ENCODE results near the gene GJB5. TPM values are rescaled to one million over a fixed set of nuclear protein-coding genes. Genes with fewer than 3 reads are reported as not detected.

Gene GJB5
- total and polyA plus RNA-seq, 9 of the 15 experiments (the other 6 are each of a cell fraction or from before 2014, with no cell fraction given) = 0.04 TPM; not detected in 8

DNA sequence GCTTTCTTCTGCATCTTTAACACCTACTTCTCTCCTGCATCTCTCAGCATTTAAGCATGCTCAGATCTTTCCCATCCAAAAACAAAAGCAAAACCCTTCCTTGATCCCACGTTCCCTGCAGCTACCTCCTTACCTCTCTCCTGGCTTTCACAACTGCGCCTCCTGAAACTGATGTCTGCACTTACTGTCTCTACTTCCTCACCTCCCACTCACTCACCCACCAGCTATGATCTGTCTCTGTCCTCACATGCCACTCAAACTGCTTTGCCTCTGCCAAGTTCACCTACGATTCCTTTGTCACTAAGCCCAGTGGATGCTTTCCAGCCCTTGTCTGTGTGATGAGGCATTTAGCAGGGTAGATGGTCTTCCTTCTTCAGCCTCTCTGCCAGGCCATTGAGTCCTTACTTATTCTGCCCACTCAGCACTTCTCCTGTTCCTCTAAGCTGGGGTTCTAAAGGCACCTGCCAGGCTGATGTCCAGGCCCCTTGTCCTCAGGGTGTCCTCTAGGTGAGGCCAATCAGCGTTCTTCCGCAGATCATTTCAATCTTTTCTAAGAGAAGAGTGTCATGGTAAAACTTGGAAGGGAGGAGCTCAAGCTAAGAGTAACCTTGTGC, 16.2 kb downstream of the GJB5 start (continued):
- TF ChIP-seq, protein P1, sequence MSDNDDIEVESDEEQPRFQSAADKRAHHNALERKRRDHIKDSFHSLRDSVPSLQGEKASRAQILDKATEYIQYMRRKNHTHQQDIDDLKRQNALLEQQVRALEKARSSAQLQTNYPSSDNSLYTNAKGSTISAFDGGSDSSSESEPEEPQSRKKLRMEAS (CRISPR knock-in tag; IDR thresholded peaks at IDR 0.05) = no peak
- TF ChIP-seq DIDO1 (tag; IDR thresholded peaks at IDR 0.05; ENCODE audit: low read depth) = no peak
- TF ChIP-seq ZBTB1 (CRISPR knock-in tag; IDR thresholded peaks at IDR 0.05; ENCODE audit: borderline replicate concordance, low read depth) = no peak
- TF ChIP-seq HMG20A (CRISPR knock-in tag; conservative IDR thresholded peaks at IDR 0.05) = no peak
- TF ChIP-seq, protein P2, sequence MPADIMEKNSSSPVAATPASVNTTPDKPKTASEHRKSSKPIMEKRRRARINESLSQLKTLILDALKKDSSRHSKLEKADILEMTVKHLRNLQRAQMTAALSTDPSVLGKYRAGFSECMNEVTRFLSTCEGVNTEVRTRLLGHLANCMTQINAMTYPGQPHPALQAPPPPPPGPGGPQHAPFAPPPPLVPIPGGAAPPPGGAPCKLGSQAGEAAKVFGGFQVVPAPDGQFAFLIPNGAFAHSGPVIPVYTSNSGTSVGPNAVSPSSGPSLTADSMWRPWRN (IDR thresholded peaks at IDR 0.05; ENCODE audit: low read depth) = no peak
- TF ChIP-seq NCOA6 (IDR thresholded peaks at IDR 0.05) = no peak
- no peak for TF ChIP-seq BHLHE40 (IDR thresholded peaks at IDR 0.05; ENCODE audit: low read length)
- no peak for TF ChIP-seq ZNF584 (CRISPR knock-in tag; IDR thresholded peaks at IDR 0.05; ENCODE audit: low read depth)
- no peak for TF ChIP-seq ILK (tag; IDR thresholded peaks at IDR 0.05; ENCODE audit: borderline replicate concordance, low read depth)
- no peak for TF ChIP-seq TAF9B (IDR thresholded peaks at IDR 0.05; ENCODE audit: partially characterized antibody)
- no peak for TF ChIP-seq BDP1 (IDR thresholded peaks at IDR 0.05; ENCODE audit: insufficient read depth, insufficient read length)
- TF ChIP-seq, protein P3, sequence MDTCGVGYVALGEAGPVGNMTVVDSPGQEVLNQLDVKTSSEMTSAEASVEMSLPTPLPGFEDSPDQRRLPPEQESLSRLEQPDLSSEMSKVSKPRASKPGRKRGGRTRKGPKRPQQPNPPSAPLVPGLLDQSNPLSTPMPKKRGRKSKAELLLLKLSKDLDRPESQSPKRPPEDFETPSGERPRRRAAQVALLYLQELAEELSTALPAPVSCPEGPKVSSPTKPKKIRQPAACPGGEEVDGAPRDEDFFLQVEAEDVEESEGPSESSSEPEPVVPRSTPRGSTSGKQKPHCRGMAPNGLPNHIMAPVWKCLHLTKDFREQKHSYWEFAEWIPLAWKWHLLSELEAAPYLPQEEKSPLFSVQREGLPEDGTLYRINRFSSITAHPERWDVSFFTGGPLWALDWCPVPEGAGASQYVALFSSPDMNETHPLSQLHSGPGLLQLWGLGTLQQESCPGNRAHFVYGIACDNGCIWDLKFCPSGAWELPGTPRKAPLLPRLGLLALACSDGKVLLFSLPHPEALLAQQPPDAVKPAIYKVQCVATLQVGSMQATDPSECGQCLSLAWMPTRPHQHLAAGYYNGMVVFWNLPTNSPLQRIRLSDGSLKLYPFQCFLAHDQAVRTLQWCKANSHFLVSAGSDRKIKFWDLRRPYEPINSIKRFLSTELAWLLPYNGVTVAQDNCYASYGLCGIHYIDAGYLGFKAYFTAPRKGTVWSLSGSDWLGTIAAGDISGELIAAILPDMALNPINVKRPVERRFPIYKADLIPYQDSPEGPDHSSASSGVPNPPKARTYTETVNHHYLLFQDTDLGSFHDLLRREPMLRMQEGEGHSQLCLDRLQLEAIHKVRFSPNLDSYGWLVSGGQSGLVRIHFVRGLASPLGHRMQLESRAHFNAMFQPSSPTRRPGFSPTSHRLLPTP (IDR thresholded peaks at IDR 0.05; ENCODE audit: borderline replicate concordance, extremely low read depth, insufficient read length) = no peak
- no peak for TF ChIP-seq FIP1L1 (IDR thresholded peaks at IDR 0.05; ENCODE audit: low read depth, low read length, poor library complexity, severe bottlenecking)
- TF ChIP-seq KLF10 (CRISPR knock-in tag; IDR thresholded peaks at IDR 0.05) = no peak
- TF ChIP-seq, protein P4, sequence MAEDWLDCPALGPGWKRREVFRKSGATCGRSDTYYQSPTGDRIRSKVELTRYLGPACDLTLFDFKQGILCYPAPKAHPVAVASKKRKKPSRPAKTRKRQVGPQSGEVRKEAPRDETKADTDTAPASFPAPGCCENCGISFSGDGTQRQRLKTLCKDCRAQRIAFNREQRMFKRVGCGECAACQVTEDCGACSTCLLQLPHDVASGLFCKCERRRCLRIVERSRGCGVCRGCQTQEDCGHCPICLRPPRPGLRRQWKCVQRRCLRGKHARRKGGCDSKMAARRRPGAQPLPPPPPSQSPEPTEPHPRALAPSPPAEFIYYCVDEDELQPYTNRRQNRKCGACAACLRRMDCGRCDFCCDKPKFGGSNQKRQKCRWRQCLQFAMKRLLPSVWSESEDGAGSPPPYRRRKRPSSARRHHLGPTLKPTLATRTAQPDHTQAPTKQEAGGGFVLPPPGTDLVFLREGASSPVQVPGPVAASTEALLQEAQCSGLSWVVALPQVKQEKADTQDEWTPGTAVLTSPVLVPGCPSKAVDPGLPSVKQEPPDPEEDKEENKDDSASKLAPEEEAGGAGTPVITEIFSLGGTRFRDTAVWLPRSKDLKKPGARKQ (CRISPR knock-in tag; IDR thresholded peaks at IDR 0.05) = no peak
- TF ChIP-seq CAMTA2 (CRISPR knock-in tag; conservative IDR thresholded peaks at IDR 0.05) = no peak
- TF ChIP-seq MAFF (IDR thresholded peaks at IDR 0.05; ENCODE audit: low read length) = peak; percentile 59
- TF ChIP-seq RAD51 (IDR thresholded peaks at IDR 0.05; ENCODE audit: borderline replicate concordance, low read depth) = no peak
- TF ChIP-seq C11orf30 (IDR thresholded peaks at IDR 0.05; ENCODE audit: low read depth) = peak; percentile 73
- no peak for TF ChIP-seq KLF13 (tag; IDR thresholded peaks at IDR 0.05; ENCODE audit: borderline replicate concordance, low read depth)
- TF ChIP-seq, protein P5, sequence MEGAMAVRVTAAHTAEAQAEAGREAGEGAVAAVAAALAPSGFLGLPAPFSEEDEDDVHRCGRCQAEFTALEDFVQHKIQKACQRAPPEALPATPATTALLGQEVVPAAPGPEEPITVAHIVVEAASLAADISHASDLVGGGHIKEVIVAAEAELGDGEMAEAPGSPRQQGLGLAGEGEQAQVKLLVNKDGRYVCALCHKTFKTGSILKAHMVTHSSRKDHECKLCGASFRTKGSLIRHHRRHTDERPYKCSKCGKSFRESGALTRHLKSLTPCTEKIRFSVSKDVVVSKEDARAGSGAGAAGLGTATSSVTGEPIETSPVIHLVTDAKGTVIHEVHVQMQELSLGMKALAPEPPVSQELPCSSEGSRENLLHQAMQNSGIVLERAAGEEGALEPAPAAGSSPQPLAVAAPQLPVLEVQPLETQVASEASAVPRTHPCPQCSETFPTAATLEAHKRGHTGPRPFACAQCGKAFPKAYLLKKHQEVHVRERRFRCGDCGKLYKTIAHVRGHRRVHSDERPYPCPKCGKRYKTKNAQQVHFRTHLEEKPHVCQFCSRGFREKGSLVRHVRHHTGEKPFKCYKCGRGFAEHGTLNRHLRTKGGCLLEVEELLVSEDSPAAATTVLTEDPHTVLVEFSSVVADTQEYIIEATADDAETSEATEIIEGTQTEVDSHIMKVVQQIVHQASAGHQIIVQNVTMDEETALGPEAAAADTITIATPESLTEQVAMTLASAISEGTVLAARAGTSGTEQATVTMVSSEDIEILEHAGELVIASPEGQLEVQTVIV (CRISPR knock-in tag; IDR thresholded peaks at IDR 0.05; ENCODE audit: borderline replicate concordance) = no peak

All from K562 (cell line).